HepG2 (cell line): ENCODE measurements around the gene LAMC1. TPM values are rescaled to one million over a fixed set of nuclear protein-coding genes. Genes with fewer than 3 reads are reported as not detected.

ENCODE experiments used
- ATAC-seq: fragments of 200-7000 bp; cut with Tn5 transposase; 3 replicates; pipeline ENCODE4 v1.9.1; 2020; ENCODE audit warnings: mild to moderate bottlenecking, moderate library complexity
- BruUV-seq: library from RNA; stranded (reverse); fragments of 400-500 nt; replicated peaks from 2 replicates; lab custom pipeline; 2021; lab: Mats Ljungman, UMichigan
- CTCF ChIA-PET: fragments of 300-600 bp; formaldehyde crosslinking; extraction: SDS; loops from one replicate; lab custom pipeline; 2021; ENCODE audit warnings: low total read pairs, inconsistent platforms, low intra/inter-chr PET ratio; lab: Yijun Ruan, JAX
- POLR2A ChIA-PET: fragments of 350-600 bp; sonication (Branson Sonifier 250); formaldehyde crosslinking; loops from one replicate; lab custom pipeline; 2020; ENCODE audit warnings: antibody characterized with exemption, inconsistent platforms; lab: Yijun Ruan, JAX
- DNase-seq: peaks from one replicate; pipeline ENCODE4 v3.0.0-alpha.2; 2015; ENCODE audit warnings: low spot score
- FAIRE-seq: peaks from 3 replicates; lab custom pipeline; 2011; peaks lifted over from hg19 to GRCh38; lab: Jason Lieb, UNC
- H2AFZ ChIP-seq: one replicate; pipeline ENCODE4 v1.6.1; 2011; ENCODE audit warnings: low read length, inconsistent platforms
- H3K27ac ChIP-seq: fragments of 300-600 bp; 3 replicates; pipeline ENCODE4 v1.8.0; 2011; ENCODE audit warnings: mixed run types, mild to moderate bottlenecking, mixed read lengths, low read length, inconsistent platforms; ENCODE audit not compliant: insufficient read depth; ENCODE audit errors: extremely low read length
- H3K27me3 ChIP-seq, 2 experiments: fragments of 200-600 bp in 1 of 2; 2 replicates in 1 of 2; 3 replicates in 1 of 2; pipeline versions ENCODE4 v1.6.0 to v1.8.0; 2011; ENCODE audit warnings: low read length in 2 of 2, mild to moderate bottlenecking in 2 of 2, moderate library complexity in 2 of 2, inconsistent platforms in 1 of 2; ENCODE audit not compliant: insufficient read depth in 2 of 2, control insufficient read depth in 1 of 2
- H3K36me3 ChIP-seq, 2 experiments: fragments of 200-600 bp in 1 of 2; replicated peaks in 1 of 2; 2 replicates in 1 of 2; 3 replicates in 1 of 2; pipeline versions ENCODE4 v1.5.1 to v1.8.0; 2011; ENCODE audit warnings: low read length in 2 of 2, inconsistent platforms in 1 of 2; ENCODE audit not compliant: insufficient read depth in 2 of 2, control insufficient read depth in 1 of 2
- H3K4me1 ChIP-seq: 2 replicates; pipeline ENCODE4 v1.5.1; 2012; ENCODE audit warnings: low read length, inconsistent platforms; ENCODE audit not compliant: insufficient read depth
- H3K4me2 ChIP-seq: 2 replicates; pipeline ENCODE4 v1.6.0; 2011; ENCODE audit warnings: low read depth, low read length, inconsistent platforms
- H3K4me3 ChIP-seq, 3 experiments: fragments of 200-600 bp in 1 of 3; sonication (generic), shearing (Covaris generic) in 1 of 3; replicated peaks in 1 of 3; 2 replicates each; pipeline ENCODE4 v1.5.1; 2011 to 2016; ENCODE audit warnings: low read length in 3 of 3, inconsistent platforms in 2 of 3, low read depth in 2 of 3, mild to moderate bottlenecking in 2 of 3, control low read depth in 1 of 3, mixed read lengths in 1 of 3; ENCODE audit not compliant: insufficient read depth in 1 of 3
- H3K79me2 ChIP-seq: one replicate; pipeline ENCODE4 v1.6.1; 2011; ENCODE audit warnings: low read length, inconsistent platforms; ENCODE audit not compliant: insufficient read depth
- H3K9ac ChIP-seq: 2 replicates; pipeline ENCODE4 v1.6.0; 2011; ENCODE audit warnings: mild to moderate bottlenecking, low read depth, low read length, inconsistent platforms; ENCODE audit not compliant: insufficient read depth
- H3K9me3 ChIP-seq: 2 replicates; pipeline ENCODE4 v1.5.1; 2012; ENCODE audit warnings: mild to moderate bottlenecking, low read length
- H4K20me1 ChIP-seq: 2 replicates; pipeline ENCODE4 v1.6.0; 2011; ENCODE audit warnings: inconsistent platforms, mild to moderate bottlenecking, low read length, moderate library complexity; ENCODE audit not compliant: insufficient read depth
- CERS6 ChIP-seq: sonication (generic); formaldehyde crosslinking; IDR thresholded peaks from 2 replicates; pipeline ENCODE4 v1.5.0; 2020; ENCODE audit warnings: missing genetic modification reagents
- EEA1 ChIP-seq: sonication (generic); formaldehyde crosslinking; IDR thresholded peaks from 2 replicates; pipeline ENCODE4 v1.5.1; 2020; ENCODE audit warnings: mild to moderate bottlenecking, missing genetic modification reagents, borderline replicate concordance
- HIC2 ChIP-seq: sonication (generic); formaldehyde crosslinking; IDR thresholded peaks from 2 replicates; pipeline ENCODE4 v1.9.0; 2022; ENCODE audit warnings: low read depth, missing genetic modification reagents
- KDM2A ChIP-seq: sonication (generic); formaldehyde crosslinking; IDR thresholded peaks from 2 replicates; pipeline ENCODE4 v1.4.0; 2020; ENCODE audit warnings: low read depth, missing genetic modification reagents, borderline replicate concordance
- KLF6 ChIP-seq: IDR thresholded peaks from 2 replicates; pipeline ENCODE4 v1.8.0; 2016; ENCODE audit warnings: missing biosample characterization, missing genetic modification reagents
- MBNL3 ChIP-seq: fragments of 250-450 bp; sonication (Bioruptor Pico); conservative IDR thresholded peaks from 2 replicates; pipeline ENCODE4 v1.8.0; 2022; ENCODE audit warnings: mild to moderate bottlenecking, inconsistent platforms
- MTF1 ChIP-seq: sonication (generic); formaldehyde crosslinking; IDR thresholded peaks from 2 replicates; pipeline ENCODE4 v1.5.0; 2020; ENCODE audit warnings: missing genetic modification reagents
- NR1H2 ChIP-seq: sonication (generic); formaldehyde crosslinking; IDR thresholded peaks from 2 replicates; pipeline ENCODE4 v1.8.1; 2022; ENCODE audit warnings: low read depth, missing genetic modification reagents, borderline replicate concordance
- PAX8 ChIP-seq: sonication (generic); formaldehyde crosslinking; IDR thresholded peaks from 2 replicates; pipeline ENCODE4 v1.8.0; 2022; ENCODE audit warnings: mild to moderate bottlenecking, missing genetic modification reagents, borderline replicate concordance
- PBX2 ChIP-seq: IDR thresholded peaks from 2 replicates; pipeline ENCODE4 v1.6.1; 2016; ENCODE audit warnings: control low read depth
- SALL2 ChIP-seq: sonication (generic); formaldehyde crosslinking; IDR thresholded peaks from 2 replicates; pipeline ENCODE4 v1.8.1; 2023; ENCODE audit warnings: mild to moderate bottlenecking, missing genetic modification reagents, inconsistent platforms
- SP4 ChIP-seq: sonication (generic); formaldehyde crosslinking; IDR thresholded peaks from 2 replicates; pipeline ENCODE4 v1.8.1; 2023; ENCODE audit warnings: mild to moderate bottlenecking, missing genetic modification reagents
- TBL1XR1 ChIP-seq: fragments of 150-350 bp; IDR thresholded peaks from 2 replicates; pipeline ENCODE4 v1.6.1; 2014; ENCODE audit warnings: borderline replicate concordance, low read length; ENCODE audit not compliant: partially characterized antibody
- TCF7L2 ChIP-seq: IDR thresholded peaks from 2 replicates; pipeline ENCODE4 v1.6.1; 2011; ENCODE audit warnings: mild to moderate bottlenecking, low read depth, low read length, moderate library complexity
- ZBTB8A ChIP-seq: sonication (generic); formaldehyde crosslinking; IDR thresholded peaks from 2 replicates; pipeline ENCODE4 v1.4.0; 2020; ENCODE audit warnings: mild to moderate bottlenecking, low read depth, missing genetic modification reagents, borderline replicate concordance
- ZSCAN25 ChIP-seq: sonication (generic); formaldehyde crosslinking; IDR thresholded peaks from 2 replicates; pipeline ENCODE4 v1.8.0; 2022; ENCODE audit warnings: mild to moderate bottlenecking, missing genetic modification reagents
- WGBS: methylation state at CpG from one replicate; pipeline ENCODE4 v1.1.6; 2017; ENCODE audit warnings: low lambda C conversion rate; 5-methylcytosine and 5-hydroxymethylcytosine counted together
- in situ Hi-C: cut with HindIII; loops from 2 replicates; pipeline ENCODE4 v1.10.0; 2017; ENCODE audit warnings: low pct_unique_long_range_greater_than_20kb; ENCODE audit not compliant: extremely low pct_ligation_motif_present
- intact Hi-C: fragments of 100-400 bp; cut with micrococcal nuclease; formaldehyde crosslinking; loops from one replicate; pipeline ENCODE4 v1.10.0; 2022; ENCODE audit not compliant: unreplicated experiment
- polyA plus RNA-seq, 8 experiments: library from polyadenylated mRNA; depleted of rRNA in 3 of 8; stranded (reverse) in 7 of 8; unstranded in 1 of 8; fragments of >200 nt; fragmentation: Illumina TruSeq in 4 of 8; extraction: Trizol in 4 of 8; gene quantifications; 2 replicates each; pipeline versions ENCODE4 v1.2.1 to v1.2.3, GENCODE V29; 2011 to 2016; ENCODE audit warnings: low read depth in 4 of 8, missing spikeins in 1 of 8, mixed read lengths in 1 of 8; ENCODE audit not compliant: insufficient read depth in 1 of 8
- total RNA-seq, 5 experiments: library from RNA; depleted of rRNA; stranded (reverse); fragments of >200 nt; fragmentation: Illumina TruSeq; extraction: Trizol; gene quantifications; 2 replicates each; pipeline ENCODE4 v1.2.3, GENCODE V29; 2016; ENCODE audit warnings: low read depth in 1 of 5

LAMC1 gene
- total and polyA plus RNA-seq, 2 of the 13 experiments (the other 11 are each of a cell fraction or from before 2014, with no cell fraction given) = 58.5 to 137 TPM

GRCh38 chr1:183188240-183188639 lies 165.0 kb downstream of the LAMC1 start:
- FAIRE-seq (no peak), DNase-seq (no peak), ATAC-seq (no peak)
- ChIA-PET POLR2A (no interaction called here), CTCF (no interaction called here)
- no TSS peak for BruUV-seq
- WGBS = 20% methylated on average over 1 of the region's 1 CpG
- no peaks in the 10 kb centered on the region for H3K79me2 ChIP-seq
- intact Hi-C loops (no loop called here), in situ Hi-C loops (no loop called here)
- H2AFZ ChIP-seq = no peak overlapping the region
- no peaks in the 10 kb centered on the region for H4K20me1 ChIP-seq
- H3K4me3 ChIP-seq = no peak overlapping the region
- no peak overlapping the region for H3K9ac ChIP-seq
- no peak overlapping the region for H3K4me2 ChIP-seq
- TF ChIP-seq KDM2A (CRISPR knock-in tag) = no peak
- no peak for TF ChIP-seq CERS6 (CRISPR knock-in tag)
- TF ChIP-seq EEA1 = no peak
- no peak for TF ChIP-seq PBX2 (CRISPR knock-in tag)
- no peak for TF ChIP-seq SP4 (CRISPR knock-in tag)
- no peak for TF ChIP-seq PAX8
- TF ChIP-seq TCF7L2 = no peak
- TF ChIP-seq MBNL3 (CRISPR knock-in tag) = no peak
- no peak for TF ChIP-seq HIC2 (CRISPR knock-in tag)
- TF ChIP-seq MTF1 (CRISPR knock-in tag) = no peak
- no peak for TF ChIP-seq ZSCAN25 (CRISPR knock-in tag)
- TF ChIP-seq TBL1XR1 = no peak
- no peak for TF ChIP-seq SALL2 (CRISPR knock-in tag)
- no peak for TF ChIP-seq NR1H2 (CRISPR knock-in tag)
- TF ChIP-seq KLF6 (CRISPR knock-in tag) = no peak
- TF ChIP-seq ZBTB8A (CRISPR knock-in tag) = no peak
- H3K4me1 ChIP-seq = no peaks in the 10 kb centered on the region
- no peak overlapping the region for H3K27ac ChIP-seq
- H3K27me3 ChIP-seq = no peaks in the 10 kb centered on the region; a peak in 1 of 5 replicates
- H3K36me3 ChIP-seq = no peaks in the 10 kb centered on the region
- no peaks in the 10 kb centered on the region for H3K9me3 ChIP-seq
